IPS-NIHi11 (cell line): Measurements from ENCODE around the gene ASCL3.
"Not testable (repeated sequence)": the region's sequence is repeated elsewhere in the genome, so short reads cannot be mapped to it uniquely, and the experiment has no call there.

ENCODE experiments used
- DNase-seq: peaks from one replicate; pipeline ENCODE4 v3.0.0; 2012; ENCODE audit warnings: mixed read lengths, low spot score

Gene ASCL3

GRCh38 chr11:8942518-8943066, at the start of gene ASCL3:
Gene ASCL3, minus strand, starts transcription at chr11:8943016. Its CDS starts 4,855 bp downstream, at chr11:8938161.
- DNase-seq, result no peak

GRCh38 chr11:8989453-8989852, 46.6 kb upstream of the ASCL3 start:
- no peak for DNase-seq

GRCh38 chr11:8988329-8989234, 45.8 kb upstream of the ASCL3 start:
- DNase-seq, result no peak

GRCh38 chr11:8987446-8987845, 44.6 kb upstream of the ASCL3 start:
- DNase-seq, result no peak

GRCh38 chr11:8986772-8987171, 44.0 kb upstream of the ASCL3 start:
- DNase-seq, result not testable (repeated sequence)

- no peak for DNase-seq
Observed at GRCh38 chr11:8985462-8985861, 42.6 kb upstream of the ASCL3 start.

GRCh38 chr11:8983552-8983951, 40.7 kb upstream of the ASCL3 start:
- no peak for DNase-seq

GRCh38 chr11:8980485-8980884, 37.7 kb upstream of the ASCL3 start:
- DNase-seq, result no peak

GRCh38 chr11:8979365-8979764, 36.5 kb upstream of the ASCL3 start:
- DNase-seq, result not testable (repeated sequence)

- no peak for DNase-seq
Observed at GRCh38 chr11:8973121-8973520, 30.3 kb upstream of the ASCL3 start.

- no peak for DNase-seq
Observed at GRCh38 chr11:8971924-8972316, 29.1 kb upstream of the ASCL3 start.

- no peak for DNase-seq
Observed at GRCh38 chr11:8971196-8971923, 28.5 kb upstream of the ASCL3 start.

GRCh38 chr11:8967184-8967583, 24.4 kb upstream of the ASCL3 start:
- DNase-seq, result no peak

- DNase-seq, result peak; percentile 88
Observed at GRCh38 chr11:8964324-8965320, 21.8 kb upstream of the ASCL3 start, which contains the start of gene TMEM9B. Gene TMEM9B, minus strand, starts transcription at chr11:8964442. Its CDS starts 129 bp downstream, at chr11:8964313.

- peak; percentile 88 for DNase-seq
Observed at GRCh38 chr11:8963569-8964323, 20.9 kb upstream of the ASCL3 start.

- no peak for DNase-seq
Observed at GRCh38 chr11:8962841-8963240, 20.0 kb upstream of the ASCL3 start.

GRCh38 chr11:8961401-8961800, 18.6 kb upstream of the ASCL3 start:
- DNase-seq, result no peak

GRCh38 chr11:8959546-8960166, 16.8 kb upstream of the ASCL3 start:
- DNase-seq, result peak; percentile 80

GRCh38 chr11:8956860-8957259, 14.0 kb upstream of the ASCL3 start:
- no peak for DNase-seq

GRCh38 chr11:8948886-8949285, 6.1 kb upstream of the ASCL3 start:
- no peak for DNase-seq
